GM12872 (cell line): ENCODE results near the gene RAPSN.

ENCODE experiments used
- TF ChIP-seq, protein P1 (sequence below): IDR thresholded peaks from 3 replicates; pipeline ENCODE4 v1.5.1; 2011; ENCODE audit warnings: low read depth, mild to moderate bottlenecking, low read length, moderate library complexity; ENCODE audit not compliant: insufficient read depth

The RAPSN gene

DNA sequence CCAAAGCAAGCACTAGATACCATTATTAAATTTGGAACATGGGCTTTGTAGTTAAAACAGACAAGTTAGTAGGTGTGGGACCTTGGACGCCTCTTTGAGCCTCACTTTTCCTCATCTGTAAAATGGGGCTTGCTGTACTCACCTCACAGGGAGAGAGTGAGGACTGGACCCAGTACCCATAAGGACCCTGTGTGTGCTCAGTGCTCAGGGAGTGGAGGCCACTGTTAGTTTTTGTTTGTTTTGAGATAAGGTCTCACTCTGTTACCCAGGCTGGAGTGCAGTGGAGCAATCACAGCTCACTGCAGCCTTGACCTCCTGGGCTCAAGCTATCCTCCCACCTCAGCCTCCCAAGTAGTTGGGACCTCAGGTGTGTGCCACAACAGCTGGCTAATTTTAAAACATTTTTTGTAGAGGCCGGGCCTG, 8.9 kb downstream of the RAPSN start:
- TF ChIP-seq, protein P1, sequence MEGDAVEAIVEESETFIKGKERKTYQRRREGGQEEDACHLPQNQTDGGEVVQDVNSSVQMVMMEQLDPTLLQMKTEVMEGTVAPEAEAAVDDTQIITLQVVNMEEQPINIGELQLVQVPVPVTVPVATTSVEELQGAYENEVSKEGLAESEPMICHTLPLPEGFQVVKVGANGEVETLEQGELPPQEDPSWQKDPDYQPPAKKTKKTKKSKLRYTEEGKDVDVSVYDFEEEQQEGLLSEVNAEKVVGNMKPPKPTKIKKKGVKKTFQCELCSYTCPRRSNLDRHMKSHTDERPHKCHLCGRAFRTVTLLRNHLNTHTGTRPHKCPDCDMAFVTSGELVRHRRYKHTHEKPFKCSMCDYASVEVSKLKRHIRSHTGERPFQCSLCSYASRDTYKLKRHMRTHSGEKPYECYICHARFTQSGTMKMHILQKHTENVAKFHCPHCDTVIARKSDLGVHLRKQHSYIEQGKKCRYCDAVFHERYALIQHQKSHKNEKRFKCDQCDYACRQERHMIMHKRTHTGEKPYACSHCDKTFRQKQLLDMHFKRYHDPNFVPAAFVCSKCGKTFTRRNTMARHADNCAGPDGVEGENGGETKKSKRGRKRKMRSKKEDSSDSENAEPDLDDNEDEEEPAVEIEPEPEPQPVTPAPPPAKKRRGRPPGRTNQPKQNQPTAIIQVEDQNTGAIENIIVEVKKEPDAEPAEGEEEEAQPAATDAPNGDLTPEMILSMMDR, result no peak

DNA sequence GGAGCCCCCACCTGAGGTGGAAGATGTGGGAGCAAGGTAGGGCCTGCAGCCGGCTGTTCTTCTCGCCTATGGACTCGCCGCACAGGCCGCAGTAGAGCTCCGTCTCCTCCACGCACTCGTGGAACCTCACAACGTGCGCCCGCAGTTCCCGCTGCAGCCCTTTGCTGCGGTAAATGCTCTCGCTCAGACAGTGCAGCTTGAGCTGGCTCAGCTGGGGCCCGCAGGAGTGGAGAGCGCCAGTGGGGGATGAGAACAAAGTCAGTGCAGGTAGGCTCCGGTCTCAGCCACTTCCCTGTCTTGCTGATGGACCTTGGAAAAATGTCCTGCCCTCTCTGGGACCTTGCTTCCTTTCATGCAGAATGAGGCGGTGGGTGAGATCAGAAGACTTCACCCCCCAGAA, 10.2 kb downstream of the RAPSN start:
- TF ChIP-seq, protein P1, result no peak

DNA sequence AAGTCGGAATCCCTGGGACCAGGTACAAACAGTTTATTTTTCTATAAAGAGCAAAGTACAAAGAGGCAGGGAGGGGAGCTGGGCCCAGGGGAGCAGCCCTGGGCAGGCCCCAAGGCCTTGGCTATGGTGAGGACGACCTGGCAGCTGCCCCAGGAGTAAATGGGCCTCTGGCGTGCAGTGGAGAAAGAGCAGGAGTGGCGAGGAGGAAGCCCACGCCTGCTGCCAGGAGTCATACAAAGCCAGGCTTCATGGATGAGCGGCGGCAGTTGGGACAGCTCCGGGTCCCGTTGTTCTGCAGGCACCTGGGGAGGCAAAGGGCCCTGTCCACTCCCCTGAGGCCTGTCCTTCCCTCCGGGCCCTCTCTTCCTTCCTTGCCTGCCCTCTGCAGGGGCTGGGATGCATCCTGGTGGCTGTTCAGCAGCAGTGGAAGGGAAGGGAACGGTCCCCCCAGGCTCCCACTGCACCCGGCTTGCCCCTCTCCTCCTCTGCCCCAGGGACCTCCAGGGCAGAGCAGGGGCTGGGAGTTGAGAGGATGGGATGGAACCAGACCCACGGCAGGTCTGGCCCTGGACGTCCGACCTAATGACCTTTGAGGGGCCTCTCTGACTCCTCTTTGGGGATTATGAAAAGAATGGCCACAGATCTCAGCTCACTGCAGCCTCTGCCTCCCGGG, 11.1 kb downstream of the RAPSN start:
- TF ChIP-seq, protein P1, result no peak

DNA sequence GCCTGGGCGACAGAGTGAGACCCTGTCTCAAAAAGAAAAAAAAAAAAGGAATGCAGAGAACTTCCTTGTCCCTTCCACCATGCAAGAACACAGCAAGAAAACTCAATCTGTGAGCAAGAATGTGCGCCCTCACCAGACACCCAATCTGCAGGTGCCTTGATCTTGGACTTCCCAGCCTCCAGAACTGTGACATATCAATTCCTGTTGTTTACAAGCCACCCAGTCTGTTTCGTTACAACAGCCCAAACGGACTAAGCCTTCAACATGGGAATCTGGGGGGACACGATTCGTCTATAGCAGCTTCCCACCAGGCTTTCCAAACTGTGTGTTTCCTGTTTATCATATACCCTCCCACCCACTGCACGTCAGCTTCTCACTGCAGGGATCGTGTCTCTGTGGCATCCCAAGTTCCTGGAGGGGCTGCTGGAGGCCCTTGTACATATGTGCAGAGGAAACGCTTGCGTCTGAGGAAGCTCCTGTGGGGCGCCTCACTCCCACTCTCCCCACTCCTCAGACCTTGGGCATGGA, 11.7 kb downstream of the RAPSN start:
- TF ChIP-seq, protein P1, result no peak

DNA sequence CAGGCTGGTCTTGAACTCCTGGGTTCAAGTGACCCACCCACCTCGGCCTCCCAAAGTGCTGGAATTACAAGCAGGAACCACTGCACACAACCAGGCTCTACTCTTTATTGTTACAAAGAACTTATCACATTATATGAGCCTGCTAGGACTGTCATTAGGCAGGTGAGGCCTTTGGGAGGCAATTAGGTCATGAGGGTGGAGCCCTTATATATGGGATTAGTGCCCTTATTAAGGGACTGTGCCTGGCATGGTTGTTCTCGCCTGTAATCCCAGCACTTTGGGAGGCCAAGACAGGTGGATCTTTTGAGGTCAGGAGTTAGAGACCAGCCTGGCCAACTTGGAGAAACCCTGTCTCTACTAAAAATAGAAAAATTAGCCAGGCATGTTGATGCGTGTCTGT, 12.2 kb downstream of the RAPSN start:
- TF ChIP-seq, protein P1, result no peak

DNA sequence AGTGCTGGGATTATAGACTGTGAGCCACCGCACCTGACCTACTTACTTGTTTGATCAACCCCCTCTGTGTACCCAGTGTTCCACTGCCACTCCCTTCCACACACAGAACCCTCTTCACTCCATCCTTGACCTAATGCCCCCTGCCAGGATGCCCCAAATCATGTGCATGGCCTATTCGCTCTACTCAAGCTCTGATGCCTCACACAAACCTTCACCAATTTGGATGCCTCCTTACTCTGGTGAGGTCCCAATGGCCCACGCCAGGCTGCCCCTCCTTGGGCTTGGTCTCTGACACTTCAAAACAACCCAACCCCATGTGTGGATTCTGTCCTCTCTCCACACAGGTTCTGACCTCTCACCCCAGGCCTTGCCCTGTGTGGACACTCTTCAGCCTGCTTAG, 13.2 kb downstream of the RAPSN start:
- TF ChIP-seq, protein P1, result no peak

DNA sequence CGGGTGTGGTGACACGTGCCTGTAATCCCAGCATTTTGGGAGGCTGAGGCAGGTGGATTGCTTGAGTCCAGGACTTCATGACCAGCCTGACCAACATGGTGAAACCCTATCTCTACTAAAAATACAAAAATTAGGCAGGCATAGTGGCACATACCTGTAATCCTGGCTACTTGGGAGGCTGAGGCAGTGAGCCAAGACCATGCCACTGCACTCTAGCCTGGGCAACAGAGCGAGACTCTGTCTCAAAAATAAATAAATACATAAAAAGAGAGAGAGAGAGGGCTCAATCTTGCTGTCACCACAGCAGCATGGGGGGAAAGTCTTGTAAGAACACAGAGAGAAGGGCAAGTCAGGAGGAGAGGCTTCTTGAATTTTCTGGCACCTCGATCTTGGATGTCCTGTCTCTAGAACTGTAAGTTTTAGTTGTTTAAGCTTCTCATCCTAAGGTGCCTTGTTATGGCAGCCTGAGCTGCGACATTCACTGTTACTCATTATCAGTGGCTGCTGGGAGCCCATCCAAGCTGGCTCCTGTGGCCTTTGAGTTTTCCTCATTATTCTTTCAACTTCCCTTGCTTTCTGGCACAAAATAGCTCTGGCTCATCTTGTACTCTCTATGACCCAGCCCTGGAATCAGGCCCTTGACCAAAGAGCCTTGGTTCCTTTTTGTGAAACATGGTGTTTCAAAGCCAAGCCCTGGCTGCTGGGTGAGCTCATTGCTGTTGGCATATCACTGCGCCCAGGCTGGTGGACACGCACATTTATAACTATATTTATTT, 14.7 kb downstream of the RAPSN start:
- TF ChIP-seq, protein P1, result no peak
